Choroid plexus epithelial cell (primary cell): ENCODE data around the gene OR9I1.

Experiments used
- DNase-seq: peaks from one replicate; pipeline ENCODE4 v3.0.0-alpha.2; 2010; ENCODE audit warnings: low read depth
- H3K4me3 ChIP-seq: 2 replicates; pipeline ENCODE4 v1.5.1; 2011; ENCODE audit warnings: low read depth, mild to moderate bottlenecking, control low read depth, low read length, moderate library complexity
- TF ChIP-seq, protein P1 (sequence below): conservative IDR thresholded peaks from 2 replicates; pipeline ENCODE4 v1.5.1; 2011; ENCODE audit warnings: low read depth, mild to moderate bottlenecking, control low read depth, inconsistent platforms, low read length, moderate library complexity

The OR9I1 gene

GRCh38 chr11:58070585-58070984 is 54.7 kb downstream of the OR9I1 start:
- TF ChIP-seq, protein P1, sequence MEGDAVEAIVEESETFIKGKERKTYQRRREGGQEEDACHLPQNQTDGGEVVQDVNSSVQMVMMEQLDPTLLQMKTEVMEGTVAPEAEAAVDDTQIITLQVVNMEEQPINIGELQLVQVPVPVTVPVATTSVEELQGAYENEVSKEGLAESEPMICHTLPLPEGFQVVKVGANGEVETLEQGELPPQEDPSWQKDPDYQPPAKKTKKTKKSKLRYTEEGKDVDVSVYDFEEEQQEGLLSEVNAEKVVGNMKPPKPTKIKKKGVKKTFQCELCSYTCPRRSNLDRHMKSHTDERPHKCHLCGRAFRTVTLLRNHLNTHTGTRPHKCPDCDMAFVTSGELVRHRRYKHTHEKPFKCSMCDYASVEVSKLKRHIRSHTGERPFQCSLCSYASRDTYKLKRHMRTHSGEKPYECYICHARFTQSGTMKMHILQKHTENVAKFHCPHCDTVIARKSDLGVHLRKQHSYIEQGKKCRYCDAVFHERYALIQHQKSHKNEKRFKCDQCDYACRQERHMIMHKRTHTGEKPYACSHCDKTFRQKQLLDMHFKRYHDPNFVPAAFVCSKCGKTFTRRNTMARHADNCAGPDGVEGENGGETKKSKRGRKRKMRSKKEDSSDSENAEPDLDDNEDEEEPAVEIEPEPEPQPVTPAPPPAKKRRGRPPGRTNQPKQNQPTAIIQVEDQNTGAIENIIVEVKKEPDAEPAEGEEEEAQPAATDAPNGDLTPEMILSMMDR = no peak
- no peak overlapping the region for H3K4me3 ChIP-seq
- no peak for DNase-seq

- no peak for DNase-seq
- no peak overlapping the region for H3K4me3 ChIP-seq
- TF ChIP-seq, protein P1 = no peak
Measured at GRCh38 chr11:58068655-58069054, 56.7 kb downstream of the OR9I1 start.

GRCh38 chr11:58067685-58068084 is 57.6 kb downstream of the OR9I1 start:
- TF ChIP-seq, protein P1 = no peak
- no peak for DNase-seq
- H3K4me3 ChIP-seq = no peak overlapping the region
